ENCODE results near the gene IL24. TPM values are rescaled to one million over a fixed set of nuclear protein-coding genes. Genes with fewer than 3 reads are reported as not detected.

The IL24 gene
- total RNA-seq, 4 donors from 2014 or later: not detected

DNA sequence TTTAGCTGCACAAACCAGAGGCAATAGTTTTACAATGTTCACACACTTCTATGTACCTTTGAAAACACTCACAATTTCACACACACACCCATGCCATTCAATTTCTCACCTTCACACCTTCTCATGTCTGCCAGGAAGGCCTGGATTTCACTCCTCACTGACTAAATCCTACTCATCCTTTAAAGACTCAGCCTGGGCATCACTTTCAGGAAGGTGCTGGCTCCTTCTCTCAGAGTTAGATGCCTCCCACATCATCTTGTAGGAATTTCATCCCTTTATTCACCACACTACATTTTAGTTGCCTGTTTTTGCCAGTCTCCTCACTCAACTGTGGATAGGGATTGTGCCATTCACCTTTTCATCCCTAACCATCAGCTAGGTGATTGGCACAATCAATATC lies 29.5 kb upstream of the IL24 start:
- TF ChIP-seq, protein P1, sequence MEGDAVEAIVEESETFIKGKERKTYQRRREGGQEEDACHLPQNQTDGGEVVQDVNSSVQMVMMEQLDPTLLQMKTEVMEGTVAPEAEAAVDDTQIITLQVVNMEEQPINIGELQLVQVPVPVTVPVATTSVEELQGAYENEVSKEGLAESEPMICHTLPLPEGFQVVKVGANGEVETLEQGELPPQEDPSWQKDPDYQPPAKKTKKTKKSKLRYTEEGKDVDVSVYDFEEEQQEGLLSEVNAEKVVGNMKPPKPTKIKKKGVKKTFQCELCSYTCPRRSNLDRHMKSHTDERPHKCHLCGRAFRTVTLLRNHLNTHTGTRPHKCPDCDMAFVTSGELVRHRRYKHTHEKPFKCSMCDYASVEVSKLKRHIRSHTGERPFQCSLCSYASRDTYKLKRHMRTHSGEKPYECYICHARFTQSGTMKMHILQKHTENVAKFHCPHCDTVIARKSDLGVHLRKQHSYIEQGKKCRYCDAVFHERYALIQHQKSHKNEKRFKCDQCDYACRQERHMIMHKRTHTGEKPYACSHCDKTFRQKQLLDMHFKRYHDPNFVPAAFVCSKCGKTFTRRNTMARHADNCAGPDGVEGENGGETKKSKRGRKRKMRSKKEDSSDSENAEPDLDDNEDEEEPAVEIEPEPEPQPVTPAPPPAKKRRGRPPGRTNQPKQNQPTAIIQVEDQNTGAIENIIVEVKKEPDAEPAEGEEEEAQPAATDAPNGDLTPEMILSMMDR (IDR thresholded peaks at IDR 0.05; ENCODE audit: low read depth): no peak

GRCh38 chr1:206868264-206868663 lies 29.0 kb upstream of the IL24 start:
- TF ChIP-seq, protein P1 (IDR thresholded peaks at IDR 0.05; ENCODE audit: low read depth): no peak

- TF ChIP-seq, protein P1 (IDR thresholded peaks at IDR 0.05; ENCODE audit: low read depth): no peak
These were observed 25.1 kb upstream of the IL24 start for GRCh38 chr1:206872139-206872538.

GRCh38 chr1:206873603-206874188 lies 23.5 kb upstream of the IL24 start:
- TF ChIP-seq, protein P1 (IDR thresholded peaks at IDR 0.05; ENCODE audit: low read depth): no peak

DNA sequence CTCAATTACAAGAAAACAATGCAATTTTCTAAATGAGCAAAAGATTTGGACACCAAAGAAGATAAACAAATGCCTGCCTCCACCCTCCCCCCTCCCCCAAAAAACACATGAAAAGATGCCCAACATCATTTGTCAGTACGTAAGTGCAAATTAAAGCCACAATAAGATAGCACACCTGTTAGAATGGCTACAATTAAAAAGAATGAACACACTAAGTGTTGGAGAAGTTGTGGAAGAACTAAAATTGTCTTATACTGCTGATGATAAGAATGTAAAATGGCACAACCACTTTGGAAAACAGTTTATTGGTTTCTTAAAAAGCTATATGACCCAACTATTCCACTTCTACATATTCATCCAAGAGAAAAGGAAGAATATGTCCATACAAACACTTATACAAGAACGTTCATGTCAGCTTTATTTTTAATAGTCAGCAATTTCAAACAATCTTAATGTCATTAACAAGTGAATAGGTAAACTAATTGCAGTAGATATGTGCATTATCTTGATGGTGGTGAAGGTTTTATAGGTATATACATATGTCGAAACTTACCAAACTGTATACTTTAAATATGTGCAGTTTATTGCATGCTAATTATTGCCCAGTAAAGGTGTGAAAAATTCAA lies 21.4 kb upstream of the IL24 start:
- TF ChIP-seq, protein P1 (IDR thresholded peaks at IDR 0.05; ENCODE audit: low read depth): no peak

DNA sequence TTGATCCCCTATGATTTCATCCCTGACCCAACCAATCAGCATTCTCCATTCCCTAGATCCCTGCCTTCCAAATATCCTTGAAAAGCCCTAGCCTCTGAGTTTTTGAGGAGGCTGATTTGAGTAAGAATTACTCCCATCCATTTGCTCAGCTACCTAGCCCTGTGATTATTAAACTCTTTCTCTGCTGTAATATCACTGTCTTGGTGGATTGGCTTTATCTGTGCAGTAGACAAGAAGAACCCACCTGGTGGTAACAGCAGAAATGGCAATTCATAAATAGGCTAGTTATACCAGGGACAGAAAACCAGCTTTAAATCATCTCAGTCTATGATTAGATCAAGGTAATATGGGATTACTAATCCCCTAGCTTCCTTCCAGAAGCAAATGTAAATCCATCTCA lies 18.8 kb upstream of the IL24 start:
- TF ChIP-seq, protein P1 (IDR thresholded peaks at IDR 0.05; ENCODE audit: low read depth): no peak

DNA sequence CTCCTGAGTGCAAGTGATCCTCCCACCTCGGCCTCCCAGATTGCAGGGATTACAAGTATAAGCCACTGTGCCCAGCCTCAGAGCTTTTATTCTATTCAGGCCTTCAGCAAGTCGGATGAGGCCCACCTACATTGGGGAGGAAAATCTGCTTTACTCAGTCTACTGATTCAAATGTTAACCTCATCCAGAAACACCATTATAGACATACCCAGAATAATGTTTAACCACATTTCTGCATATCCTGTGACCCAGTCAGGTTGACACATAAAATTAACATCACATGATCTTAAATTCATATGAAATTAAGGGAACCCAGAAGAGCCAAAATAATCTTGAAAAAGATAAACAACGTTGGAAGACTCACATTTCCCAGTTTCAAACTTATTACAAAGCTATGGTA lies 16.9 kb upstream of the IL24 start:
- TF ChIP-seq, protein P1 (IDR thresholded peaks at IDR 0.05; ENCODE audit: low read depth): no peak

All from subcutaneous adipose tissue (tissue), 4 donors.